Measurements from ENCODE around the gene TLCD3B. TPM values are rescaled to one million over a fixed set of nuclear protein-coding genes. Genes with fewer than 3 reads are reported as not detected.

TLCD3B gene
- polyA plus RNA-seq, 1 donor from 2014 or later, result 18.9 TPM

- Histone ChIP-seq H3K4me3 (ENCODE audit: low read length) (peak overlapping the region; percentile 97), H3K9me2 (ENCODE audit: insufficient read depth, low read length) (no peaks in the 10 kb centered on the region), H3K27me3 (ENCODE audit: insufficient read depth, low read depth, low read length) (no peaks in the 10 kb centered on the region), H3F3A (ENCODE audit: insufficient read depth, low read length, poor library complexity, severe bottlenecking) (no peaks in the 10 kb centered on the region), H4K20me1 (ENCODE audit: insufficient read depth) (no peaks in the 10 kb centered on the region), H3K79me2 (replicated peaks; ENCODE audit: insufficient read depth, low read length) (peaks cover 11% of the 10 kb centered on the region), H3K9ac (ENCODE audit: low read length) (peak overlapping the region; percentile 95), H3K36me3 (ENCODE audit: insufficient read depth, low read length) (no peaks in the 10 kb centered on the region), H3K4me2 (ENCODE audit: low read length) (peak overlapping the region; percentile 82), H3K9me3 (ENCODE audit: low read length) (no peaks in the 10 kb centered on the region), H3K27ac (ENCODE audit: low read length) (peak overlapping the region; percentile 94), H2AFZ (ENCODE audit: low read depth, low read length) (peak overlapping the region; percentile 19)
- no peak for TF ChIP-seq REST (IDR thresholded peaks at IDR 0.05; ENCODE audit: borderline replicate concordance)
- no peak for TF ChIP-seq SMC3 (conservative IDR thresholded peaks at IDR 0.05; ENCODE audit: poor library complexity)
- TF ChIP-seq RAD21 (conservative IDR thresholded peaks at IDR 0.05), result no peak
- no peak for TF ChIP-seq EP300 (conservative IDR thresholded peaks at IDR 0.05; ENCODE audit: poor library complexity, severe bottlenecking)
- TF ChIP-seq EZH2 (IDR thresholded peaks at IDR 0.05; ENCODE audit: borderline replicate concordance, insufficient read depth, low read length, poor library complexity, severe bottlenecking), result no peak
- TF ChIP-seq TAF1 (IDR thresholded peaks at IDR 0.05; ENCODE audit: low read depth), result no peak
- no peak for TF ChIP-seq POLR2AphosphoS5 (IDR thresholded peaks at IDR 0.05)
- no peak for TF ChIP-seq MXI1 (conservative IDR thresholded peaks at IDR 0.05; ENCODE audit: poor library complexity, severe bottlenecking)
- no peak for TF ChIP-seq CTCF (IDR thresholded peaks at IDR 0.05; ENCODE audit: poor library complexity, severe bottlenecking)
These were observed 35.1 kb upstream of the TLCD3B start for GRCh38 chr16:30065943-30066760.

GRCh38 chr16:30065102-30065942 lies 34.3 kb upstream of the TLCD3B start, which contains the start of gene ALDOA:
ALDOA (plus strand) TSS chr16:30065760; CDS start chr16:30066898, 1,138 bp downstream.
- Histone ChIP-seq H3F3A (ENCODE audit: insufficient read depth, low read length, poor library complexity, severe bottlenecking) (no peaks in the 10 kb centered on the region), H3K4me3 (ENCODE audit: low read length) (peak within 1 kb of the TSS; percentile 97), H3K36me3 (ENCODE audit: insufficient read depth, low read length) (no peaks in the 10 kb centered on the region), H3K27ac (ENCODE audit: low read length) (peak within 1 kb of the TSS; percentile 94), H3K9me3 (ENCODE audit: low read length) (no peaks in the 10 kb centered on the region), H3K9ac (ENCODE audit: low read length) (peak within 1 kb of the TSS; percentile 95), H2AFZ (ENCODE audit: low read depth, low read length) (peak within 1 kb of the TSS; percentile 96), H3K79me2 (replicated peaks; ENCODE audit: insufficient read depth, low read length) (peaks cover 11% of the 10 kb centered on the region), H3K9me2 (ENCODE audit: insufficient read depth, low read length) (no peaks in the 10 kb centered on the region), H3K27me3 (ENCODE audit: insufficient read depth, low read depth, low read length) (no peaks in the 10 kb centered on the region), H4K20me1 (ENCODE audit: insufficient read depth) (no peaks in the 10 kb centered on the region), H3K4me2 (ENCODE audit: low read length) (peak within 1 kb of the TSS; percentile 83)
- TF ChIP-seq REST (IDR thresholded peaks at IDR 0.05; ENCODE audit: borderline replicate concordance), result peak; percentile 79
- peak; percentile 86 for TF ChIP-seq POLR2AphosphoS5 (IDR thresholded peaks at IDR 0.05)
- peak; percentile 30 for TF ChIP-seq CTCF (IDR thresholded peaks at IDR 0.05; ENCODE audit: poor library complexity, severe bottlenecking)
- TF ChIP-seq TAF1 (IDR thresholded peaks at IDR 0.05; ENCODE audit: low read depth), result peak; percentile 55
- peak; percentile 38 for TF ChIP-seq SMC3 (conservative IDR thresholded peaks at IDR 0.05; ENCODE audit: poor library complexity)
- peak; percentile 10 for TF ChIP-seq RAD21 (conservative IDR thresholded peaks at IDR 0.05)
- TF ChIP-seq MXI1 (conservative IDR thresholded peaks at IDR 0.05; ENCODE audit: poor library complexity, severe bottlenecking), result peak; percentile 81
- no peak for TF ChIP-seq EZH2 (IDR thresholded peaks at IDR 0.05; ENCODE audit: borderline replicate concordance, insufficient read depth, low read length, poor library complexity, severe bottlenecking)
- peak; percentile 8 for TF ChIP-seq EP300 (conservative IDR thresholded peaks at IDR 0.05; ENCODE audit: poor library complexity, severe bottlenecking)

Data from neural cell (in vitro differentiated cells).